ENCODE results near the gene GREM2. TPM values are rescaled to one million over a fixed set of nuclear protein-coding genes. Genes with fewer than 3 reads are reported as not detected.

Gene GREM2
- total and polyA plus RNA-seq, 2 donors (not counting 1 experiment from before 2014, with no cell fraction given) = not detected

- H3K4me1 Mint-ChIP-seq = peaks cover 2% of the 10 kb centered on the region
- intact Hi-C loops (cut with micrococcal nuclease) = no loop called here
- peaks cover 5% of the 10 kb centered on the region for H3K9me3 Mint-ChIP-seq (ENCODE audit: insufficient read depth)
- Histone ChIP-seq H3K27me3 (replicated peaks in 1 of 4; ENCODE audit: control extremely low read depth in 1 of 4, control insufficient read depth in 3 of 4, insufficient read depth in 4 of 4, low read length in 3 of 4) (no peaks in the 10 kb centered on the region), H3K9ac (ENCODE audit: low read length) (no peak overlapping the region), H3K9me3 (ENCODE audit: control extremely low read depth in 1 of 3, control insufficient read depth in 2 of 3, insufficient read depth in 1 of 3, low read length in 2 of 3) (peaks cover 0 to 18% (median 0%) of the 10 kb centered on the region in 3 donors), H3K4me2 (replicated peaks; ENCODE audit: low read depth, low read length, poor library complexity, severe bottlenecking) (peak overlapping the region; percentile 40), H2AFZ (ENCODE audit: insufficient read depth, low read depth, low read length, poor library complexity, severe bottlenecking) (peak overlapping the region; percentile 26), H3K79me2 (ENCODE audit: control insufficient read depth, insufficient read depth, low read length) (no peaks in the 10 kb centered on the region), H3K27ac (ENCODE audit: low read length in 2 of 2) (no peak overlapping the region), H3K4me3 (ENCODE audit: control extremely low read depth in 1 of 5, extremely low read depth in 1 of 5, insufficient read depth in 1 of 5, low read depth in 2 of 5, low read length in 4 of 5) (peak overlapping the region in 3 of 5 experiments; percentile 7 to 48 (median 23)), H3K36me3 (replicated peaks in 1 of 2; ENCODE audit: control extremely low read depth in 1 of 2, control insufficient read depth in 1 of 2, extremely low read depth in 1 of 2, insufficient read depth in 2 of 2, low read length in 1 of 2) (no peaks in the 10 kb centered on the region), H3K4me1 (ENCODE audit: control insufficient read depth in 2 of 2, insufficient read depth in 2 of 2, low read length in 2 of 2) (no peaks in the 10 kb centered on the region), H4K20me1 (ENCODE audit: control insufficient read depth, insufficient read depth, low read length, poor library complexity, severe bottlenecking) (no peaks in the 10 kb centered on the region)
- ChIA-PET POLR2A (no interaction called here), CTCF (no interaction called here)
- ATAC-seq (ENCODE audit: low read depth) (no peak), DNase-seq (peak; percentile 21)
- H3K27me3 Mint-ChIP-seq = no peaks in the 10 kb centered on the region
- TF ChIP-seq EZH2 (IDR thresholded peaks at IDR 0.05; ENCODE audit: borderline replicate concordance, insufficient read depth, low read depth, low read length, poor library complexity, severe bottlenecking) (no peak), CTCF (IDR thresholded peaks at IDR 0.05) (no peak)
- H3K27ac Mint-ChIP-seq = no peak overlapping the region
- peak overlapping the region; percentile 45 for H3K4me3 Mint-ChIP-seq
- no CpG with 5 or more reads among the region's 9 CpGs for WGBS (ENCODE audit: insufficient coverage)
Measured at GRCh38 chr1:240575981-240576662, 35.8 kb downstream of the GREM2 start.

DNA sequence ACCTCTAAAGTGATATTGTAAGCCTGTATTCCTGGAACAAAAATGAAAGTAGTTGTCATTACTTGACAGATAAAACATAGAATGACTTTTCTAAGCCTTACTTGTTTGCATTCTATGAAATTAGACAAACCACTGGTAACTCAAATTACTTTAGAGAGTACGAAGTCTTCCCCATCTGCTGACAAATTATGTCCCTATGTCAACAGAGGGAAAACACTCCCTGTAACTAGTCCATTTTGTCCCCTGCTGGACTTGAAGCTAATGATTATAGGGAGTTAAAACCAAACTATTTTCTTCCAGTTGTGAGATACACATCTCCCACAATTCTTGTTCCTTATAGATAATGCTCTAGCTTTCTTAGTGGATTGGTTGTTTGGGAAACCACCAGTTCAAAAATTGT is 39.6 kb downstream of the GREM2 start:
- no peak for ATAC-seq (ENCODE audit: low read depth)
- intact Hi-C loops (cut with micrococcal nuclease) = no loop called here
- Histone ChIP-seq H3K36me3 (replicated peaks in 1 of 2; ENCODE audit: control extremely low read depth in 1 of 2, control insufficient read depth in 1 of 2, extremely low read depth in 1 of 2, insufficient read depth in 2 of 2, low read length in 1 of 2) (no peaks in the 10 kb centered on the region), H2AFZ (ENCODE audit: insufficient read depth, low read depth, low read length, poor library complexity, severe bottlenecking) (no peak overlapping the region), H3K27ac (ENCODE audit: low read length in 2 of 2) (no peak overlapping the region), H3K4me1 (ENCODE audit: control insufficient read depth in 2 of 2, insufficient read depth in 2 of 2, low read length in 2 of 2) (no peaks in the 10 kb centered on the region), H3K4me2 (replicated peaks; ENCODE audit: low read depth, low read length, poor library complexity, severe bottlenecking) (no peak overlapping the region), H3K4me3 (ENCODE audit: control extremely low read depth in 1 of 5, extremely low read depth in 1 of 5, insufficient read depth in 1 of 5, low read depth in 2 of 5, low read length in 4 of 5) (no peak overlapping the region), H3K9me3 (ENCODE audit: control extremely low read depth in 1 of 3, control insufficient read depth in 2 of 3, insufficient read depth in 1 of 3, low read length in 2 of 3) (peaks cover 0 to 18% (median 0%) of the 10 kb centered on the region in 3 donors), H3K9ac (ENCODE audit: low read length) (no peak overlapping the region), H3K27me3 (replicated peaks in 1 of 4; ENCODE audit: control extremely low read depth in 1 of 4, control insufficient read depth in 3 of 4, insufficient read depth in 4 of 4, low read length in 3 of 4) (no peaks in the 10 kb centered on the region), H3K79me2 (ENCODE audit: control insufficient read depth, insufficient read depth, low read length) (no peaks in the 10 kb centered on the region), H4K20me1 (ENCODE audit: control insufficient read depth, insufficient read depth, low read length, poor library complexity, severe bottlenecking) (no peaks in the 10 kb centered on the region)
- ChIA-PET POLR2A (no interaction called here), CTCF (no interaction called here)
- Mint-ChIP-seq H3K27ac (no peak overlapping the region), H3K9me3 (ENCODE audit: insufficient read depth) (no peaks in the 10 kb centered on the region), H3K4me3 (no peak overlapping the region), H3K27me3 (no peaks in the 10 kb centered on the region), H3K4me1 (peaks cover 2% of the 10 kb centered on the region)
- WGBS (ENCODE audit: insufficient coverage) = no CpG with 5 or more reads among the region's 1 CpG
- DNase-seq = no peak
- no peak for TF ChIP-seq CTCF (IDR thresholded peaks at IDR 0.05)
- no peak for TF ChIP-seq EZH2 (IDR thresholded peaks at IDR 0.05; ENCODE audit: borderline replicate concordance, insufficient read depth, low read depth, low read length, poor library complexity, severe bottlenecking)
